CD4-positive, CD25-positive, alpha-beta regulatory T cell (primary cell): ENCODE results near the gene EPHA6. TPM values are rescaled to one million over a fixed set of nuclear protein-coding genes. Genes with fewer than 3 reads are reported as not detected.
"Not testable (repeated sequence)": the region's sequence is repeated elsewhere in the genome, so short reads cannot be mapped to it uniquely, and the experiment has no call there.

Experiments used
- ATAC-seq, 2 donors: fragments of 150-1000 bp; cut with Tn5 transposase; one replicate each; pipeline ENCODE4 v1.10.0; 2021; ENCODE audit warnings: low read depth in 2 of 2, moderate number of reproducible peaks in 2 of 2, moderate library complexity in 1 of 2
- DNase-seq, 3 donors: peaks; one replicate each; pipeline versions ENCODE4 v3.0.0 to v3.0.0-alpha.2; 2012 to 2022; ENCODE audit warnings: mixed read lengths in 1 of 3
- H3K27ac ChIP-seq: one replicate; pipeline ENCODE4 v1.7.0; 2013; ENCODE audit warnings: mild to moderate bottlenecking, low read length; ENCODE audit not compliant: insufficient read depth, poor library complexity, severe bottlenecking
- H3K27me3 ChIP-seq: one replicate; pipeline ENCODE4 v1.7.0; 2013; ENCODE audit warnings: low read length; ENCODE audit not compliant: control insufficient read depth, insufficient read depth
- H3K36me3 ChIP-seq: one replicate; pipeline ENCODE4 v1.7.0; 2013; ENCODE audit warnings: mild to moderate bottlenecking, low read length, moderate library complexity; ENCODE audit not compliant: control insufficient read depth, insufficient read depth
- H3K4me1 ChIP-seq: 2 replicates; pipeline ENCODE4 v1.7.0; 2013; ENCODE audit warnings: mild to moderate bottlenecking, low read length; ENCODE audit not compliant: insufficient read depth, control insufficient read depth, poor library complexity, severe bottlenecking
- H3K4me3 ChIP-seq: one replicate; pipeline ENCODE4 v1.7.0; 2013; ENCODE audit warnings: low read depth, mild to moderate bottlenecking, low read length, moderate library complexity
- H3K9me3 ChIP-seq, 2 experiments: 1 replicate in 1 of 2; 2 replicates in 1 of 2; pipeline ENCODE4 v1.7.0; 2013; ENCODE audit warnings: low read length in 2 of 2, mild to moderate bottlenecking in 1 of 2, moderate library complexity in 1 of 2; ENCODE audit not compliant: control insufficient read depth in 2 of 2
- H3K27ac Mint-ChIP-seq, 3 donors: one replicate each; pipeline ENCODE4 v1.8.0; 2020 to 2022; ENCODE audit warnings: mild to moderate bottlenecking in 3 of 3, mixed read lengths in 3 of 3, moderate library complexity in 2 of 3
- H3K27me3 Mint-ChIP-seq: one replicate; pipeline ENCODE4 v1.8.0; 2022; ENCODE audit warnings: mild to moderate bottlenecking, mixed read lengths
- H3K36me3 Mint-ChIP-seq: one replicate; pipeline ENCODE4 v1.8.0; 2020; ENCODE audit warnings: mixed read lengths
- H3K4me1 Mint-ChIP-seq, 4 donors: one replicate each; pipeline ENCODE4 v1.8.0; 2020 to 2022; ENCODE audit warnings: mixed read lengths in 4 of 4, mild to moderate bottlenecking in 1 of 4
- H3K4me3 Mint-ChIP-seq, 4 donors: one replicate each; pipeline ENCODE4 v1.8.0; 2020 to 2022; ENCODE audit warnings: mild to moderate bottlenecking in 4 of 4, mixed read lengths in 4 of 4, moderate library complexity in 3 of 4
- H3K9me3 Mint-ChIP-seq, 7 donors: one replicate each; pipeline ENCODE4 v1.8.0; 2020 to 2022; ENCODE audit warnings: mixed read lengths in 7 of 7, mild to moderate bottlenecking in 3 of 7, moderate library complexity in 2 of 7
- polyA plus RNA-seq, 4 donors: library from polyadenylated mRNA; unstranded; fragments of 300-500 nt; fragmentation: Illumina TruSeq; gene quantifications; one replicate each; pipeline ENCODE4 v1.2.3, GENCODE V29; 2021
- total RNA-seq: library from RNA; stranded (reverse); gene quantifications from one replicate; pipeline ENCODE4 v1.2.3, GENCODE V29; 2022

EPHA6 gene
- total and polyA plus RNA-seq, 5 donors from 2014 or later, result not detected

GRCh38 chr3:97579365-97579764 is 765.0 kb downstream of the EPHA6 start:
- H3K9me3 Mint-ChIP-seq, result peaks cover 0 to 2% (median 0%) of the 10 kb centered on the region in 7 donors

GRCh38 chr3:97610626-97611025 is 796.2 kb downstream of the EPHA6 start:
- Histone ChIP-seq H3K27ac (no peak overlapping the region), H3K36me3 (no peaks in the 10 kb centered on the region), H3K9me3 (no peaks in the 10 kb centered on the region), H3K27me3 (no peaks in the 10 kb centered on the region), H3K4me3 (no peak overlapping the region), H3K4me1 (no peaks in the 10 kb centered on the region)
- ATAC-seq (no peak), DNase-seq (no peak)
- Mint-ChIP-seq H3K4me1 (no peaks in the 10 kb centered on the region), H3K27me3 (no peaks in the 10 kb centered on the region), H3K9me3 (peaks cover 0 to 10% (median 3%) of the 10 kb centered on the region in 7 donors), H3K36me3 (no peaks in the 10 kb centered on the region), H3K4me3 (no peak overlapping the region), H3K27ac (no peak overlapping the region)

More at GRCh38 chr3:97579365-97579764, 765.0 kb downstream of the EPHA6 start:
- Histone ChIP-seq H3K27me3 (no peaks in the 10 kb centered on the region), H3K4me1 (no peaks in the 10 kb centered on the region), H3K4me3 (no peak overlapping the region), H3K36me3 (no peaks in the 10 kb centered on the region), H3K27ac (no peak overlapping the region), H3K9me3 (no peaks in the 10 kb centered on the region)
- Mint-ChIP-seq H3K36me3 (no peaks in the 10 kb centered on the region), H3K4me1 (no peaks in the 10 kb centered on the region), H3K27me3 (no peaks in the 10 kb centered on the region), H3K27ac (no peak overlapping the region), H3K4me3 (no peak overlapping the region)
- DNase-seq (no peak), ATAC-seq (no peak)

DNA sequence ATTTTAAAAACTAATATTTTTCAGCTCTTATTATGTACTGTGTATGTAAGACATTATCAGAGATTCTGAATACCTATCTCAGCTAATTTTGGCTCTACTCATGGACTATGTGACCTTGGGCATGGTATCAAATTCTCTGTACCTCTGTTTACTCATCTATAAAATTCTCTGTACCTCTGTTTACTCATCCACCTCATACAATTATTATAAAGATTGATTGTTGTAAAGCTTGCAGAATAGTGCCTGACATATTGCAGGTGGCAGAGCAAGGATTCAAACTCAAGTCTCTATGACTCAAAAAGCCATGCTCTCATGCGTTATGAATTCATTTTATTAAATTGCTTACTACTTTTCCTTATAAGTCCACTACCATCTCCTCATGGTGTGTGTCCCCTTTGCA is 798.2 kb downstream of the EPHA6 start:
- Histone ChIP-seq H3K27me3 (no peaks in the 10 kb centered on the region), H3K4me3 (no peak overlapping the region), H3K36me3 (no peaks in the 10 kb centered on the region), H3K4me1 (no peaks in the 10 kb centered on the region), H3K27ac (no peak overlapping the region), H3K9me3 (no peaks in the 10 kb centered on the region)
- Mint-ChIP-seq H3K9me3 (peaks cover 0 to 15% (median 3%) of the 10 kb centered on the region in 7 donors), H3K27me3 (no peaks in the 10 kb centered on the region), H3K36me3 (no peaks in the 10 kb centered on the region), H3K4me3 (no peak overlapping the region), H3K27ac (no peak overlapping the region), H3K4me1 (no peaks in the 10 kb centered on the region)
- no peak for DNase-seq
- ATAC-seq, result no peak

DNA sequence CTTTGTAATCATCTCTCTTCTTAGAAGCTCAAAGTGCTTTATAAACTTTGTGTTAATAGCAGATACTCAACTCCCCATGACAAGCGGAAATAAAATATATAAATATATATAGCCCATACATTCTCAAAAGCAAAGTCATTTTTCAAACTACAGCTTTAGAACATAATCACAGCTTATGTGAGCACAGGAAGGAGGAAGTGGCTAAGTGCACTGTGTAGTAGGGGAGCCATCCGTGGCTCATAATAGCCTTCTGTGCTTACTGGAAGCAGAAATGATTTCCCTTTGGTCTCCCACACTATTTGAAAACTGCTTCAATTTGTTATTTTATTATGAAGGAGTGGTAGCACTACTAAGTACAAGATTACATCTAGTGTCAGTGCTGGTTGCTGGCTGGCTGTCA is 798.7 kb downstream of the EPHA6 start:
- Mint-ChIP-seq H3K9me3 (peaks cover 0 to 19% (median 4%) of the 10 kb centered on the region in 7 donors), H3K4me1 (no peaks in the 10 kb centered on the region), H3K27me3 (no peaks in the 10 kb centered on the region), H3K27ac (no peak overlapping the region), H3K36me3 (no peaks in the 10 kb centered on the region), H3K4me3 (no peak overlapping the region)
- no peak overlapping the region for H3K27ac ChIP-seq
- no peaks in the 10 kb centered on the region for H3K9me3 ChIP-seq
- H3K4me3 ChIP-seq, result no peak overlapping the region
- no peaks in the 10 kb centered on the region for H3K27me3 ChIP-seq
- no peak for ATAC-seq
- no peak for DNase-seq
- H3K36me3 ChIP-seq, result no peaks in the 10 kb centered on the region
- H3K4me1 ChIP-seq, result no peaks in the 10 kb centered on the region

DNA sequence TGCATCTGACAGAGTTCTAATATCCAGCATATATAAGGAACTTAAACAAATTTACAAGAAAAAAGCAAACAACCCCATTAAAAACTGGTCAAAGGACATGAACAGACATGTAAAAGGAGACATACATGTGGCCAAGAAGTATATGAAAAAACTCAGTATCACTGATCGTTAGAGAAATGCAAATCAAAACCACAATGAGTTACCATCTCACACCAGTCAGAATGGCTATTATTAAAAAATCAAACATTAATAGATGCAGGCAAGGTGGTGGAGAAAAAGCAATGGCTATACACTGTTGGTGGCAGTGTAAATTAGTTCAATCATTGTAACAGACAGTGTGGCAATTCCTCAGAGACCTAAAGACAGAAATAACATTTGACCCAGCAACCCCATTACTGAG is 806.1 kb downstream of the EPHA6 start:
- H3K9me3 Mint-ChIP-seq, result peaks cover 4 to 14% (median 5%) of the 10 kb centered on the region in 7 donors
- H3K27me3 Mint-ChIP-seq, H3K27ac Mint-ChIP-seq, H3K36me3 ChIP-seq, H3K27me3 ChIP-seq, H3K4me3 Mint-ChIP-seq, H3K4me1 ChIP-seq, H3K9me3 ChIP-seq, H3K36me3 Mint-ChIP-seq, ATAC-seq, DNase-seq, H3K4me1 Mint-ChIP-seq, H3K4me3 ChIP-seq, H3K27ac ChIP-seq: not testable (repeated sequence)

DNA sequence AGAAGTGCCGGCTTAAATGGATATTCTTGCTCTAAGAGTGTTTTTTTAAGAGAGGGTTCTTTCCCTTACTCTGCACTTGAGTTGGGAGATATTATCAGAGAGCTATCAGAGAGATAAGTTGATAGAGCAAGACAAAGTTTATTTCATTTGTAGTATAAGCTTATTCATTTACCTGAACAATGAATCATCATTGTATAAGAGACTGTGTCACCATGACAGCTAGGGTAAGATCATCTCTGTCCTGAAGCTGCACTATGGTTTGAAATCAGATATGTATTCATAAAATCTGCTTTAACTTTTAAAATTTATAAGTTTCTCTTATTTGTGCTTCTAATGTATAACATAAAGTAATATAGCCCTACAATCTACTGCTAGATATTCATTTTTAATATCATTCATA is 822.1 kb downstream of the EPHA6 start:
- DNase-seq, result no peak
- no peaks in the 10 kb centered on the region for H3K36me3 Mint-ChIP-seq
- no peaks in the 10 kb centered on the region for H3K4me1 Mint-ChIP-seq
- Histone ChIP-seq H3K27ac (no peak overlapping the region), H3K9me3 (no peaks in the 10 kb centered on the region), H3K36me3 (no peaks in the 10 kb centered on the region), H3K4me1 (no peaks in the 10 kb centered on the region), H3K4me3 (no peak overlapping the region), H3K27me3 (no peaks in the 10 kb centered on the region)
- H3K9me3 Mint-ChIP-seq, result peaks cover 0 to 2% (median 0%) of the 10 kb centered on the region in 7 donors
- H3K27ac Mint-ChIP-seq, result no peak overlapping the region
- no peak for ATAC-seq
- H3K4me3 Mint-ChIP-seq, result no peak overlapping the region
- H3K27me3 Mint-ChIP-seq, result no peaks in the 10 kb centered on the region

GRCh38 chr3:97646932-97647331 is 832.5 kb downstream of the EPHA6 start:
- Histone ChIP-seq H3K36me3 (no peaks in the 10 kb centered on the region), H3K27ac (no peak overlapping the region), H3K4me1 (no peaks in the 10 kb centered on the region), H3K27me3 (no peaks in the 10 kb centered on the region), H3K9me3 (no peaks in the 10 kb centered on the region), H3K4me3 (no peak overlapping the region)
- Mint-ChIP-seq H3K36me3 (no peaks in the 10 kb centered on the region), H3K27me3 (no peaks in the 10 kb centered on the region), H3K4me1 (no peaks in the 10 kb centered on the region), H3K4me3 (no peak overlapping the region), H3K9me3 (peaks cover 0 to 4% (median 0%) of the 10 kb centered on the region in 7 donors), H3K27ac (no peak overlapping the region)
- DNase-seq, result no peak
- ATAC-seq, result no peak

GRCh38 chr3:97647441-97647982 is 833.1 kb downstream of the EPHA6 start:
- no peaks in the 10 kb centered on the region for H3K36me3 Mint-ChIP-seq
- DNase-seq, result no peak
- H3K4me3 Mint-ChIP-seq, result no peak overlapping the region
- Histone ChIP-seq H3K4me1 (no peaks in the 10 kb centered on the region), H3K36me3 (no peaks in the 10 kb centered on the region), H3K9me3 (no peaks in the 10 kb centered on the region), H3K27ac (no peak overlapping the region), H3K4me3 (no peak overlapping the region), H3K27me3 (no peaks in the 10 kb centered on the region)
- no peaks in the 10 kb centered on the region for H3K4me1 Mint-ChIP-seq
- ATAC-seq, result no peak
- H3K27me3 Mint-ChIP-seq, result no peaks in the 10 kb centered on the region
- peaks cover 0 to 4% (median 0%) of the 10 kb centered on the region in 7 donors for H3K9me3 Mint-ChIP-seq
- H3K27ac Mint-ChIP-seq, result no peak overlapping the region
